GM19452 (cell line): ENCODE data around the gene ZSWIM6.

Source experiments
- ATAC-seq: cut with Tn5 transposase; IDR thresholded peaks from one replicate; pipeline ENCODE4 v1.9.1; 2021; ENCODE audit not compliant: unreplicated experiment

Gene ZSWIM6

DNA sequence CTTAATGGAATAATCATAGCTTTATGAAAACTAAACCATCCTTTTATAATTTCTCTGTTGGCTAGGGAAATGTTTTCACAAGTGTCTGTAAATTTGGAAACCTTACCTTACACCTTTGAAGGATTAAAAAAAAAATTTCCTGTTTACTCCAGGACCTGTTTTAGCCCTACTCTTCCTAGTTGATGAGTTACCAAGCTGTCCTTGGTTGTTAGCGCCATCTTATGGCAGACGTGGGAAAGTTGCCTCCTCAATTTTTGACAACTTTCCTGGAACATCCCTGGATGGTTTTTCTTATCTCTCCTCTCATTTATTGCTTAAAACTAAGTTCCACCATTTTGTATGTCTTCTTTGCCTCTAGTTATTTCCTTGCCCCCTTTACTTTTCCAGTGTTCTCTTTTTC, 25.7 kb downstream of the ZSWIM6 start:
- ATAC-seq: no peak

DNA sequence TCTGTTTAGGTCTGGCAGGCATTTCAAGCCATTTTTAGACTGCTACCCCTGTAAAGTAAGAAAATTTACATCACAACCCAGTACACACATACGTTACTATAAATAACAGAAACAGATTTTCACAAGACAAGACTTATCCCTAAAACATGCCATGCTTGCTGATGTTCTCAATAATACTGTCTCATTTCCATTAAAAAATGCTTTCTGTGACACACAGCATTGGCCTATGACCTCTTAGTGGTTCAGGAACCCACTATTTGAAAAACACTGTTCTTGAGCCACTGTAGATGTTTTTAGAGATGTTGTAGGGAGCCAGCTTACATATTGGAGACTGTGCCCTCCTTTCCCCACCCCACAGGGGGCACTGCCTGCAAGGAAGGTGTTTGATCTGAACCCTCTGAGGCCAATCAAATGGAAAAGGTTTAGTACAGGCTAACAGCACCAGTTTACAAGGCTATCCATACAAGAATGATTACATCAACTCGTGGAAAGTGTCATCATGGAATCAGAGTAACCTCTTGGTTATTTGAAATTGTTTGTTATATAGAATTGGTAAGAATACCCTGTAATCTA, 30.8 kb downstream of the ZSWIM6 start:
- ATAC-seq: no peak

DNA sequence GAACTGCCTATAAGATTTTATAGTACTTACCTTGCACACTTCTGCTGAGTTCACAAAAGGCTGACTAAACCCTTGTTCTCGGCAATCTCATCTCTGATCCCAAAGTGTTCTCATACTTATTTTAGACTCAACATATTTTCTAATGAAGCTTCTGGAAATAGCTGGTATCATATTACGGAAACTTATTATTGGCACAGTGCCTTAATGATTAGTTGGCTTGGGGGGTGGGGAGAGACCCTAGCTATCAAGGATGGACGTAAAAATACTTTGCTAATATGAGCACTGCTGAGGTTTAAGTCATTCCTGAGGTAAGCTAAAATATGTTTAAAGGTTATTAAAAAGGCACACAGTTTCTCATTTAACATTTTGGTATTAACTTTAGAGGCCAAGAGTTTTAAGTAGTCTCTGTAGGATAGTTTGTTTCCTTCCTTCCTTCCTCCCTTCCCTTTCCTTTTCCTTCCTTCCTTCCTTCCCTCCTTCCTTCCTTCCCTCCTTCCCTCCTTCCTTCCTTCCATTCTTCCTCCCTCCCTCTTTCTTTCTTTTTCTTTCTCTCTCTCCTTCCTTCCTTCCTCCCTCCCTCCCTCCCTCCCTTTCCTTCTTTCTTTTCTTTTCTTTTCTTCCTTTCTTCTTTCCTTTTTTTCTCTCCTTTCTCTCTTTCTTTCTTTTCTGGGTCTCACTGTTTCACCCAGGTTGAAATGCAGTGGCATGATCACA, 31.5 kb downstream of the ZSWIM6 start:
- no peak for ATAC-seq

DNA sequence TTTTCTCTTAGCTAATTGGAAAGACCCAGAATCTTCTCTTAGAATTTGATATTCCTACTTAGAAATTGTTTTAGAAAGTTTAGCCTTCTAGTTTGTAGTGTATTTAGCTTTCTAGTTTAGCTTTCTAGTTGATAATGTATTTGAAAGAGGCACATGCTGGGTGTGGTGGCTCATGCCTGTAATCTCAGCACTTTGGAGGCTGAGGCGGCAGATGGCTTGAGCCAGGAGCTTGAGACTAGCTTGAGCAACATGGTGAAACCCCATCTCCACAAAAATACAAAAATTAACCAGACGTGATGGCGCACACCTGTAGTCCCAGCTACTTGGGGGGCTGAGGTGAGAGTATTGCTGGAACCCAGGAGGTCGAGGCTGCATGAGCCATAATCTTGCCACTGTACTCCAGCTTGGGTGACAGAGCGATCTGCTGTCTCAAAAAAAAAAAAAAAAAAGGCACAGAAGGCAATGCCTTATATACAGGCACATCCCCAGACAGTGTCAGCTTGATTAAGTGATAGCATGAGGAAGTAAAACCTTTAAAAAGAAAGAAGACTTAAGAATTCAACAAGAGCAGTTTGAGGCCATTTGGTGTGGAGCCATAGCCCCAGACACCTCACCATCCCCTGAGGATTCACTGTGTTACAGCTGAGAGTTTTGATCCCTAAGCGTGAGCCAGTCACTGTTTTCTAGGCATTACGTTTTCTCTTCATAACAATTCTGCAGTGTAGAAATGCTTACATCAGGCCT, 34.6 kb downstream of the ZSWIM6 start:
- no peak for ATAC-seq

DNA sequence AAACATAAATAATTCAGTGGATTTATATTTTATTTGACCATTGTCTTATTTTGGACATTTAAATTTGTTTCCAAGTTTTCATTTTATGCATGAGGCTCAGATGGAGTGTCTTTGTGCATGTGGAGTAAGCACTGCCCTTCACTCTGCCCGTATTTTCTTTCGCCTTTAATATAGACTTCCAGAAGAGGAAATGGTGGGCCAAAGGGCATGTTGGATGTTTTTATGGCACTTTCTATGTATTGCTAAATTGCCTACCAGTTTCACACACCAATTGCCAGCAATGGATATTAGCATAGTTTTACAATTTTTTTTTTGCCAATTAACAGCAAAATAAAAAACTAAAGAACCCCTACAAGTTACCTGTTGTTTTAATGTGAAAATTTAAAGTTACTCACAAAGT, 38.4 kb downstream of the ZSWIM6 start:
- ATAC-seq: no peak

DNA sequence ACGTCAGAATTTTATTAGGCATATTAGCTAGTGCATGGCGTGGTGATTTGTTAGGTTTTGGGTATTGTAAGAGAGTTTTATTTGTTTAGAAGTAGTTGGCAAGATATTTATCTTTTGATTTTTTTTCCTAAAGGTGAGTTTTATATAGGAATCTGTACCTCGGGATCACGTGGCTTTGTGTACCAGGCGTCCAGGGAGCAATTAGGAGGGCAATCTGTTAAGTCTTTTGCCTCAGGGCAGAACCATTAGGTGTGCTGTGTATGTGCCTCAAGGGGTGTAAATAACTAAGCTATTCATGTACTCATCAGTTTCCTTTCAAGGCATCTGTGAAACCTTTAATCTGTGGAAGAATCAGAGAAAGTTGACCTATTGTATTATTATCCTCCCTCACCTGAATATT, 39.4 kb downstream of the ZSWIM6 start:
- ATAC-seq: no peak

DNA sequence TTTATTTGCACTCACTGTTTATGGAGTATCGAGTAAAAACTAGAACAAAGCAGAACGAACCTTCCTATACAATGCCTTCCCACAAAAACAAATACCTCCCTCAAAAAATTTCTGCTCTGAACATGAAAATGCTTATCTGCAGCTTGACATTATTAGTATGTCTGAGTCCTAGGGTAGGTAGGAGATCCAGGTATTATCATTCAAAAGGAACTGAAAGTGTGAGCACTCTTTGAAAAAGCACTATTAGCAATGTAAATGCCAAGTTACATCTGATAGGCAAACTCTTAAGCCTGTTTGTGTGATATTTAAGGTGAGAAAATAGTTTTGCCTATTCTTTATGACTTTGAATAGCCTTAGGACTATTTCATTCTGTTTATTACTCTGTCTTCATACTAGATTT, 47.6 kb downstream of the ZSWIM6 start:
- no peak for ATAC-seq

DNA sequence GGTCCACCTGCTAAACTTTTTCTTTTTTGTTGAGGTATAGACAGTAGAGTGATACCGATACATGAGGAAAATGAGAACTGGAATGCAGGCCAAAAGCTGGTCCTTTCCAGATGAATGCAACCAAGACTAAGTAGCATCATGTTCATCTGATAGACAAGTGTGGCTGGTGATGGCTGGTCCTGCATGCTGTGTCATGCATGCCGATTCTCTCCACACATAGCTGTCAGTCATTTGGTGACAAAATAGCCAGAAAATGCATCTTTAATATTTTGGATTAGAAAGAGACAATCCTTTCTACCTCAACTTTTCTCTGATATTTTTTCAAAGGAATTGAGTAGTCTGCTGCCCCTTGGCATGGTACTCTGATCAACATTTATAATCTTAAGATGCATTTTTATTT, 49.9 kb downstream of the ZSWIM6 start:
- no peak for ATAC-seq

DNA sequence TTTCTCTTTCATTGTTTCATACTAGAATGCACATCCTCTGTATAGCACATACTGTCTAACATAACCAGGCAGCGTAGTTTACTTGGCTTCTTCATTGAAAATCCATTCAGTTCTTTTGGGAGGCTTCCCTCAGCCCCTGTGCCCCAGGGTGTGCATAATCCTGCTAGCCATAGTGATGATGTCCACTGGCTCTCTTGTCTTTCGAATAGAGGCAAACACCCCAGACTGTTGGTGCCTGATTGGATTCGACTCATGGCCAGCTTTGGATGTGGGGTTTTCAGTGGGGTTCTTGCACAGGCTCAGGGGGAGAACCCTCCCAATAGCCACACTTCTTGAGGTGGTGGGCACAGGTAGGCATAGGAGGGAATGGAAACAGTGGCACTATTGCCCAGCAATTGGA, 53.6 kb downstream of the ZSWIM6 start:
- no peak for ATAC-seq

DNA sequence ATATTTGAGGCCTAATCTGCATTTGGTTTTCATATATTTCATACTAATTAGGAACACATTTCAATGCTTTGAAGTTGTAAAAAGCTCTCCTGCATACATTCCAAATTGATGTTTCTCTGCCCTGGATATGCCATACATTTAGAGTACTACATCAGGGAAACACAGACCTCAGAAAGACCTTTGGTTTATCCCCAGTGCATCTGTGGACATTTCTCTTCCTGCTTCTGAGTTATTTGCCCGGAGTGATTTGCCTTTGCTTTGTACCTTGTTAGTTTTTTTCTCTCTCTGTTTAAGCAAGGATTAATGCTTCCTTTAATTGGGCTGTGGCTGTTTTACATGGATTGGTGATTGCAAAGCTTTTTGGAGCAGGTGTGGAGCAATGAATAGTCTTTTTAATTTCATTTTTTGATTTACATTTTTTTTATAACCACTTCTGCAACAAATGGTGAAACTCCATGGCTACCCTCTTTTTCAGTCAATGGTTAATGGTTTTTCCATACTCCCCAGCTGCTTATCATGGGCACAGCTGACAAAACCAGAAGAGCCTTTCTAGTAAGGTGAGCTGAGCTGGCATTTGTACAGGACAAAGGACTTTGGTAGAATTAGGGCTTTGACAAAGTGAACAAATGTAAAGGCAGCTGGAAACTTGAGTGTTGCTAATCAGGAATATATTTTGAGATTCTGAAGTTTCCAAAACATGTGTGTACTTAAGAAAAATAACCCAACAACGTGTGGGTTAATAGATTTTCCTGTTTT, 54.2 kb downstream of the ZSWIM6 start:
- ATAC-seq: no peak

DNA sequence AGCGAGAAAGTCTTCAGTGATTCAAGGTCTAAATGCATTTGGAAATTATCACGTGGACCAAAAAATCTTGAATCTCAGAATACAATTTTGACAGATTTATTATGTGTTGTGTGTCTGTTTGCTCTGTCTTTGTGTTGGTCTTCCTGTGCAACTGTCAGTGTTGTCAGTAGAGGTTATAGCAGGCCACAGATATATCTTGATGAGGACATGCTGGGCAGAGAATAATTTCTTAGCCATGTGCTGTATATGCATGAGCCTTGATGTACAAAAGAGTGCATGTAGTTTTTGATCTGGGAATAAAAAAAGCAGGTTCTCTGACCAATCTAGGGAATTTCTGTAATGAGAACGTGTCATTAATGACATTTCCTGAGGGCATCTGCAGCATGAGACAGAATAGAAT, 57.6 kb downstream of the ZSWIM6 start:
- no peak for ATAC-seq

DNA sequence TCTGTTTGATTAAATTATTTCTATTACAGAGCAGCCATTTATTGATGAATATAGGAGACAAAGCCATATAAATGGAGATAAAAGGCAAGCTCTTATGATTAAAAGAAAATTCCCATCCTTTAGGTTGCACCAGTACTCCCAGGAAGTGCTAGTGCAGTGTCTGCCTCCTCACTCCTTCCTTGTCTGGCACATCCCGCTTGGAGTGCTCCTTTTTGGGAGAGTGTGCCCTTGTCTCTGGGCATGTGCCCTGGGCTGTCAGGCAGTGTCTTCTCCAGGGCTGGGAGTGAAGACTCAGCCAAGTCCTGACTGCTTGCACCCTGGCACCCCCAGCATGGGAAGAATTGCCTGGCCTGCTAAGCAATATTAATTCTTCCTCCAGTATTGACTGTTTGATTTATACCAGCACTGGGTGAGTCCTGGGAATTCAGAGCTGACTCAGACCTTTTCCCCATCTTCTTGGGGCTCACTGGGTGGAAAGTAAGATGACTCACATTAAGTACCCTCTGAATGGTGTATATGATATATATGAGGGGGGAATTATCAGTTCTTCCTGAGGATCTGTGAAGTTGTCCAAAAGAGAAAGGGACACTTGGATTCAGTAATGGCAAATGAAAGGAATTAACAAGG, 62.1 kb downstream of the ZSWIM6 start:
- no peak for ATAC-seq

DNA sequence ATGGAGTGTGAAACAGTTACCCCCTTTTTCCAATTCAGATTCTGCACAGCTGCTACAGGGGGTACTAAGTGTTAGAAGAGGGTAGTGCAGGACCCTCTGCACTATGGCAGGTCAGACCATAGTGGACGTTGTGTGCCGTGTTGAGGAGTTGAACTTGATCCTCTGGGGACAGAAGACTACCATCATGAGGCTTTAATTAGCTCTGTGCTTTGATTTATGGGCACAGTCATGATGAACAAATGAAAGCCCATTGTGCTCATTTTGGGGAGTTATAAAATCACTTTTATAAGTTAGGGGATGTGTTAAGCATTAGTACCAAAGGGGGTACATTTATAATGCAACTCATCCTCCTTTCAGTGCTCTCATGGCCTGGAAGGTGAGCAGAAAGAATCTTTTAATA, 62.7 kb downstream of the ZSWIM6 start:
- no peak for ATAC-seq

DNA sequence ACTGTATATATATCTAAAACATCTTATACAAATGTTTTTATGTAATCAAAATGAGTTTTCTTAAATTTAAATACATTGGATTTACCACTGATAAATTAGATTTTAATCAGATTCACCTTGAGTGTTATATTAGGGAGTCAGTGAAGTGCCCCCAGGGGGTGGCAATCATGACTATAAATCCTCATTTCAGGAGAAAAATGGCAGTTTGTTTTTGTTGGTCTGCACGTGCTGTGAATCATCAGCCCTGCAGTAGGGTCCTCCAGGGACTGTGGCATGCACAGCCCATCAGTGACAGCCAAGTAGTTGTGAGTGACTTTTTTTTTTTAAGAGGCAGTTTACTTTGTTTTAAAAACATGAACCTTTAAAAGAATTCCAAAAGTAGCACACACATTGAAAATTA, 65.2 kb downstream of the ZSWIM6 start:
- no peak for ATAC-seq

DNA sequence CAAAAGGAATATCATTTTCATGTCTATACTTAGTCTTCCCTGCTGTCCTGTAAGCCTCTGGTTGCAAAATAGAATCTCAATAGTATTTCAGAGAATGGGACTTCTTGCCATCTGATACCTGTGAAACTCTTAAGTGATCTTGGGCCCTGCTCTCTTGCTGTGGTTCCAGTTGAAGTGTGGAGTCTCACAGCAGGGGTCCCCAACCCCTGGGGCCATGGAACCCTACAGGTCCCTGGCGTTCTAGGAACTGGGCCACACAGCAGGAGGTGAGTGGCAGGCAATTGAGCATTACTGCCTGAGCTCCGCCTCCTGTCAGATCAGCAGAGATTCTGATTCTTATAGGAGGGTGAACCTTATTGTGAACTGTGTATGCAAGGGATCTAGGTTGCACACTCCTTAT, 65.9 kb downstream of the ZSWIM6 start:
- no peak for ATAC-seq

DNA sequence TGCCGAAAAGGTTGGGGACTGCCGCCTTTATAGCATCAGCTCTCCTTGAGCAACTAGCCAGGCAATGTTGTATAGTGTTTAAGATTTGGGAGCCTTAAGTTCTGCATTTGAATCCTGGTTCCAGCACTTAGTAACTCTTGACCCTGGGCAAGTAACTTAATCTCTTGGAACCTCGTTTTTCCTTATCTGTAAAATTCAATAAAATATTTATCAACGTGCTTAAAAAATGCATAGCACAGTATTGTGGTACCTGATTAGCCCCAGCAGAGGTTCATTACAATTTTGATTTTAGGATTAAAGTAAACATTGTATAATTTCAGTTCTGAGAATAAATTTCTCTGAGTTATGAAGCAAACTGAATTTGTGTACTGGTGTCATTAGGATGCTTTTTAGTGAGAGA, 66.4 kb downstream of the ZSWIM6 start:
- no peak for ATAC-seq

DNA sequence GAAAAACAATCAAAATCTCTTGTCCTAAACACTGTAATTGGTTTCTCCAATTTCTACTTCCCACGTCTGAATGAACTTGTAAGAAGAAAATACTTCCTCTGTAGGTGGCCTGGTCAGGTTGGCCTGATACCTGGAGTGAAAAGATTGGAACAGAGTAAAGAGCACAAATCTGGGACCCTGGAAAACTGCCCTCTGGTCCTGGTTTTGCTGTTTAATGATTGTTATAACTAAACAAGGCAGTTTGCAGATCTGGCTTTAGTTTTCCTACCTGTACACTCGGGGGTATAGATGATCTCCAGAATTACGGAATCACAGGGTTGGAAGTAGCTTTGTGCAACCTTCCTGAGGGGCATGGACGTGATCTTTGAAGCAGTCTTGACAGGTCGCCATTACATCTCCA, 67.6 kb downstream of the ZSWIM6 start:
- no peak for ATAC-seq

DNA sequence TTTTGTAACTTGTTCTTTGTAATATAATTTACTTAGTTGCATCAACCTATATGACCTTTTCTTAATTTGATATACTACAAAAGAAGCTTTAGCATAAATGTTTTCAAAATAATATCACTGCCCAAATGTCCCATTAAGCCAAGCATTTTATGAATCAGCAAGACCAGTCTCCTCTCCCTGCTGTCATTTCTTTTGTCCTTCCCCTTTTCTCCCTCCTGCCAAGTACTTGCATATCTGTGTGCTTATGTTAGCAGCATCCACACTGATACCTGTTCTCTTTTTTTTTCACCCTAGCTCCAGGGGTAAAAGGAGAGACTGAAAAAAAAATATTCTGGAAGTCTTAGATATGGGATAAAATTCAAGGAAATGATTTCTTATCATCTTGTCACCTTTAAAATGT, 69.7 kb downstream of the ZSWIM6 start:
- ATAC-seq: no peak

DNA sequence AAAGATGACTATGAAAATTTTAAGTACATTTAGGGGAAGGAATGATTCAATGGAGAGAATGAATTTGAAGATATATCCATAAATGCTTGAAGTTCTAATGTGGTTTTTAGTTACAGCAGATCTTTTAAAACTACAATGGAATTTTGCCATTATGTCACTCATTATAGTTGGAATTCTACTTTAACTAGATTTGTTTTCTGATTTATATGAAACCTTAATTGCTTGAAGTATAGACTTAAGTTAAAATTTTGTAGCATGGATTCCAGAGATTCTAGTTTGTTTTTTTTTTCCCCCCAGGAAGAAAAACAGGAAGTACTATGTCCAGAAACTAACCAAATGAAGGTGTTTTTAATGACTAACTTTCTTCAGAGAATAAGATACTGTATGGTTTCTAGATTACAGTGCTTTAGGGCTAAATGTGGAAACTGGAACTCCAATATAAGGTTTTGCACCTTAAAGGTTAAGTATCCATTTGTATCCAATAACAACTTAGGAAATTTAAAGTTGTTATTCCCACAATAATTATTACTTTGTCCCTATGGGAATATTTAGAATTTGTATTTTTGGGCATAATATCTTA, 70.3 kb downstream of the ZSWIM6 start:
- ATAC-seq: no peak

DNA sequence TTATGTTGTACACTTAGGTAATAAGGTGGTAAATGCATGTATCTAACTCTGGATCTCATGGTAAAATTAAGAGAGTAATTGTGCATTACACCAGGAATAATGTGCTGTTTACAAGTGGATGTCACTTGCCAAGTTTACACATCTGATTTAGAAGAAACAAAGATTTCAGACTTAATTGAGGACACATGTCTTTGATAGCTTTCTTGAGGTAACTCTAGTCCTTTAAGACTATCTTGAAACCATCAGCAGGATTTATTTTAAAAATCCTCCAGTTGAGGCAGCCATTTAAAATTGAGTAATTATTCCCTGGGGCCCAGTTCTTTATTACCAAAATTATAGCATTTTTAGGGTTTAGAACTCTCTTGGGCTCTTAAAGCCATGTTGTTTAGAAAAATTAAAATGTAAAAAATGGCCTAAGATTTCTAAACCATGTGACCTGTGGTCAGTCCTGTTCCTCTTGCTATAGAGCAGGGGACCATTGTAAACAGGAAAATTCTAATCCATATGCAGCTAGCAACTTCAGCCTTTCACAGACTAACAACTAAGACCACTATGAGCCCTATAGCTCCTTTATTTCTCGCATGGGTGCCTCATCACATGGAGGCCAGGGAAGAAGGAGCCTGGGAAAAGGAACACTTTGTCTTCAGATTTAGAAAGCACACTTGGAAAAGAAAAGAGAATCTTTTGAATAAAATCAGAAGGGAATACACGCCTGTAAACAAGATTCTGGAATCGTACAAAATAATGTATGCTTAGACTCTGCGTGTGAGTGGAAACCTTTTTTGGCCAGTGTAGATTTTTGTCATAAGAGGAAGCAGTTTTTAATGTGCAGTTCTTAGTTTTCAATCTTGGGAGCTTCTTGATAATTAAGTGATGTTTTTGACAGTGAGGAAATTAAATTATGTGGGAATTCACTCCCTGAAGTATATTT, 71.2 kb downstream of the ZSWIM6 start:
- no peak for ATAC-seq
